GM12891 (cell line): ENCODE data around the gene OAS3.

Experiments
- POLR2A ChIP-seq: IDR thresholded peaks from 2 replicates; pipeline ENCODE4 v1.6.1; 2011; ENCODE audit warnings: low read depth, low read length, control low read depth
- POLR2AphosphoS5 ChIP-seq: IDR thresholded peaks from 2 replicates; pipeline ENCODE4 v1.6.1; 2011; ENCODE audit warnings: low read depth, low read length, control low read depth

DNA sequence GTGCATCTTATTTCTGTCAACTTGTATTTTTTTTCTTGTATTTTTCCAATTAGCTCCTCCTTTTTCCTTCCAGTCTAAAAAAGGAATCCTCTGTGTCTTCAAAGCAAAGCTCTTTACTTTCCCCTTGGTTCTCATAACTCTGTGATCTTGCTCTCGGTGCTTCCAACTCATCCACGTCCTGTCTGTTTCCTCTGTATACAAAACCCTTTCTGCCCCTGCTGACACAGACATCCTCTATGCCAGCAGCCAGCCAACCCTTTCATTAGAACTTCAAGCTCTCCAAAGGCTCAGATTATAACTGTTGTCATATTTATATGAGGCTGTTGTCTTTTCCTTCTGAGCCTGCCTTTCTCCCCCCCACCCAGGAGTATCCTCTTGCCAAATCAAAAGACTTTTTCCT is 72.4 kb downstream of the OAS3 start:
- TF ChIP-seq POLR2AphosphoS5 (no peak), POLR2A (no peak)
